GM10266 (cell line): ENCODE results near the gene VANGL1.

Source experiments
- DNase-seq: peaks from one replicate; pipeline ENCODE4 v3.0.0; 2012; ENCODE audit errors: extremely low spot score
- CTCF ChIP-seq: IDR thresholded peaks from 2 replicates; pipeline ENCODE4 v1.5.1; 2012; ENCODE audit warnings: mild to moderate bottlenecking, low read depth; ENCODE audit not compliant: control insufficient read depth, insufficient read depth; ENCODE audit errors: missing control alignments

VANGL1 gene

GRCh38 chr1:115641762-115642167 lies at the start of gene VANGL1:
TSS of gene VANGL1 (plus strand) at chr1:115641970. CDS start at chr1:115651414, 9,444 bp downstream.
- TF ChIP-seq CTCF: no peak
- peak; percentile 85 for DNase-seq

GRCh38 chr1:115592264-115592663 lies 49.5 kb upstream of the VANGL1 start:
- DNase-seq: no peak
- TF ChIP-seq CTCF: no peak

GRCh38 chr1:115593365-115594259 lies 48.2 kb upstream of the VANGL1 start:
- TF ChIP-seq CTCF: no peak
- DNase-seq: no peak

GRCh38 chr1:115594600-115594999 lies 47.2 kb upstream of the VANGL1 start:
- TF ChIP-seq CTCF: no peak

GRCh38 chr1:115595279-115596079 lies 46.3 kb upstream of the VANGL1 start:
- DNase-seq: peak; percentile 59
- TF ChIP-seq CTCF: peak; percentile 95

More at GRCh38 chr1:115594600-115594999, 47.2 kb upstream of the VANGL1 start:
- DNase-seq: no peak

GRCh38 chr1:115596080-115596780 lies 45.5 kb upstream of the VANGL1 start:
- TF ChIP-seq CTCF: no peak
- DNase-seq: no peak
